ENCODE results near the gene PARP8.

GRCh38 chr5:50646591-50646990 lies 19.8 kb upstream of the PARP8 start:
- TF ChIP-seq CTCF (IDR thresholded peaks at IDR 0.05), result no peak
- no peak for TF ChIP-seq POLR2A (IDR thresholded peaks at IDR 0.05)

Measured in ovary (tissue), 3 donors.